ENCODE results near the gene HAUS7.

Gene HAUS7

DNA sequence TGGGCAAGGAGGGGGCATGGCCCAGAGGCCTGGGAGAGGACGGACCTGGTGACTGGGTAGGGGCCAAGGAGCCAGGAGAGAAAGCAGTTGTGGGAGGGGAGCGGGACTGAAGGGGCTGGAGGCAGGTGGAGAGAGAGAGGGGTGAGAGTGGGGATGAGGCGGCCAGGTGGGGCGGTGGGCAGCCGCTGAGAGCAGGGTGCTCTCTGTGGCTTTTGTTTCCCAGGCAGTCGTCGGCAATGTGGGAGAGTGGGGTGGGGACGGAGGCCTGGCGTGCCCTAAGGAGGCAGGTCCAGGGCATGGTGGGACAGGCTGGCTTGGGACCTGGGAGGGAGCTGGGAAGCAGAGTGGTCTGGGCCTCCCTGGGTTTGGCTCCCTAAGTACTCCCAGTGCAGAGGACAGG is 43.9 kb upstream of the HAUS7 start:
- H3K4me3 ChIP-seq (ENCODE audit: low read depth, low read length) = no peak overlapping the region
- TF ChIP-seq, protein P1, sequence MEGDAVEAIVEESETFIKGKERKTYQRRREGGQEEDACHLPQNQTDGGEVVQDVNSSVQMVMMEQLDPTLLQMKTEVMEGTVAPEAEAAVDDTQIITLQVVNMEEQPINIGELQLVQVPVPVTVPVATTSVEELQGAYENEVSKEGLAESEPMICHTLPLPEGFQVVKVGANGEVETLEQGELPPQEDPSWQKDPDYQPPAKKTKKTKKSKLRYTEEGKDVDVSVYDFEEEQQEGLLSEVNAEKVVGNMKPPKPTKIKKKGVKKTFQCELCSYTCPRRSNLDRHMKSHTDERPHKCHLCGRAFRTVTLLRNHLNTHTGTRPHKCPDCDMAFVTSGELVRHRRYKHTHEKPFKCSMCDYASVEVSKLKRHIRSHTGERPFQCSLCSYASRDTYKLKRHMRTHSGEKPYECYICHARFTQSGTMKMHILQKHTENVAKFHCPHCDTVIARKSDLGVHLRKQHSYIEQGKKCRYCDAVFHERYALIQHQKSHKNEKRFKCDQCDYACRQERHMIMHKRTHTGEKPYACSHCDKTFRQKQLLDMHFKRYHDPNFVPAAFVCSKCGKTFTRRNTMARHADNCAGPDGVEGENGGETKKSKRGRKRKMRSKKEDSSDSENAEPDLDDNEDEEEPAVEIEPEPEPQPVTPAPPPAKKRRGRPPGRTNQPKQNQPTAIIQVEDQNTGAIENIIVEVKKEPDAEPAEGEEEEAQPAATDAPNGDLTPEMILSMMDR (IDR thresholded peaks at IDR 0.05; ENCODE audit: control insufficient read depth, extremely low read depth, insufficient read depth) = no peak
- DNase-seq (ENCODE audit: low read depth) = no peak

DNA sequence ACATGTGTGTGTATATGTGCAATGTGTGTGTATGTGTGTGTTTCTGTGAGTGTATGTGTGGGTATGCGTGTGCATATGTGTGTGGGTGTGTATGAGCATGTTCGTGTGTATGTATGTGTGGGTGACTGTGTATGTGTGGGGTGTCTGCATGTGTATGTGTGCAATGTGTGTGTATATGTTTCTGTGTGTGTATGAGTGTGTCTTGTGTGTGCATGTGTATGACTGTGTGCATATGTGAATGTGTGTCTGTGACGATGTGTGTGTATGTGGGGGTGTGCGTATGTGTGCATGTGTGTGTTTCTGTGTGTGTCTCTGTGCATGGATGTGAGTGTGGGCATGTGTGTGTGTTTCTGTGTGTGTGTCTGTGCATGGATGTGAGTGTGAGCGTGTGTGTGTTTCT is 42.9 kb upstream of the HAUS7 start:
- no peak overlapping the region for H3K4me3 ChIP-seq (ENCODE audit: low read depth, low read length)
- DNase-seq (ENCODE audit: low read depth) = no peak
- TF ChIP-seq, protein P1 (IDR thresholded peaks at IDR 0.05; ENCODE audit: control insufficient read depth, extremely low read depth, insufficient read depth) = no peak

GRCh38 chrX:153512501-153512893 is 42.1 kb upstream of the HAUS7 start:
- TF ChIP-seq, protein P1 (IDR thresholded peaks at IDR 0.05; ENCODE audit: control insufficient read depth, extremely low read depth, insufficient read depth) = no peak
- no peak for DNase-seq (ENCODE audit: low read depth)
- H3K4me3 ChIP-seq (ENCODE audit: low read depth, low read length) = no peak overlapping the region

GRCh38 chrX:153511784-153512500 is 41.6 kb upstream of the HAUS7 start:
- no peak for DNase-seq (ENCODE audit: low read depth)
- no peak overlapping the region for H3K4me3 ChIP-seq (ENCODE audit: low read depth, low read length)
- TF ChIP-seq, protein P1 (IDR thresholded peaks at IDR 0.05; ENCODE audit: control insufficient read depth, extremely low read depth, insufficient read depth) = no peak

- H3K4me3 ChIP-seq (ENCODE audit: low read depth, low read length) = no peak overlapping the region
- DNase-seq (ENCODE audit: low read depth) = no peak
- TF ChIP-seq, protein P1 (IDR thresholded peaks at IDR 0.05; ENCODE audit: control insufficient read depth, extremely low read depth, insufficient read depth) = no peak
These were observed 40.0 kb upstream of the HAUS7 start for GRCh38 chrX:153510383-153510782.

GRCh38 chrX:153509592-153509991 is 39.2 kb upstream of the HAUS7 start:
- TF ChIP-seq, protein P1 (IDR thresholded peaks at IDR 0.05; ENCODE audit: control insufficient read depth, extremely low read depth, insufficient read depth) = no peak
- DNase-seq (ENCODE audit: low read depth) = no peak
- H3K4me3 ChIP-seq (ENCODE audit: low read depth, low read length) = no peak overlapping the region
